SK-N-SH (cell line): Measurements from ENCODE around the gene KLF16. TPM values are rescaled to one million over a fixed set of nuclear protein-coding genes. Genes with fewer than 3 reads are reported as not detected.

Source experiments
- CTCF ChIA-PET: fragments of 300-600, 350-600 bp; formaldehyde crosslinking; extraction: SDS; loops from one replicate; lab custom pipeline; 2021; lab: Yijun Ruan, JAX
- POLR2A ChIA-PET: fragments of 350-600 bp; sonication (Branson Sonifier 250); formaldehyde crosslinking; extraction: SDS; loops from one replicate; lab custom pipeline; 2020; ENCODE audit warnings: antibody characterized with exemption, inconsistent platforms; lab: Yijun Ruan, JAX
- DNase-seq: peaks from one replicate; pipeline ENCODE4 v3.0.0; 2012
- H2AFZ ChIP-seq: fragments of 200-600 bp; sonication (generic); 2 replicates; pipeline ENCODE4 v1.8.1; 2016; ENCODE audit warnings: antibody characterized with exemption, mild to moderate bottlenecking, low read depth
- H3F3A ChIP-seq: fragments of 200-600 bp; sonication (generic); replicated peaks from 2 replicates; pipeline ENCODE3; 2016; ENCODE audit warnings: antibody characterized with exemption, mild to moderate bottlenecking; ENCODE audit not compliant: insufficient read depth
- H3K27ac ChIP-seq, 2 experiments: fragments of 200-500 bp in 1 of 2; fragments of 200-600 bp in 1 of 2; sonication (Bioruptor generic) in 1 of 2; sonication (generic), shearing (Covaris generic) in 1 of 2; 2 replicates each; pipeline versions ENCODE4 v1.5.1 to v1.6.1; 2014 to 2016; ENCODE audit warnings: low read depth in 2 of 2, inconsistent platforms in 1 of 2, low read length in 1 of 2, mild to moderate bottlenecking in 1 of 2, mixed read lengths in 1 of 2
- H3K27me3 ChIP-seq: fragments of 200-600 bp; sonication (generic), shearing (Covaris generic); 2 replicates; pipeline ENCODE4 v1.6.1; 2016; ENCODE audit warnings: mixed run types; ENCODE audit not compliant: insufficient read depth
- H3K36me3 ChIP-seq, 2 experiments: fragments of 200-500 bp in 1 of 2; fragments of 200-600 bp in 1 of 2; sonication (Bioruptor generic) in 1 of 2; sonication (generic) in 1 of 2; replicated peaks in 1 of 2; 2 replicates each; pipeline versions ENCODE3 to v1.5.1; 2014 to 2016; ENCODE audit warnings: low read length in 1 of 2, mild to moderate bottlenecking in 1 of 2; ENCODE audit not compliant: insufficient read depth in 2 of 2, control insufficient read depth in 1 of 2
- H3K4me1 ChIP-seq, 2 experiments: fragments of 200-500 bp in 1 of 2; fragments of 200-600 bp in 1 of 2; sonication (Bioruptor generic) in 1 of 2; sonication (generic), shearing (Covaris generic) in 1 of 2; 2 replicates each; pipeline versions ENCODE4 v1.5.1 to v1.6.1; 2014 to 2016; ENCODE audit warnings: low read depth in 1 of 2, low read length in 1 of 2, mixed run types in 1 of 2; ENCODE audit not compliant: insufficient read depth in 2 of 2, control insufficient read depth in 1 of 2
- H3K4me2 ChIP-seq: fragments of 200-600 bp; sonication (generic), shearing (Covaris generic); 2 replicates; pipeline ENCODE4 v1.6.1; 2017; ENCODE audit warnings: mixed run types
- H3K4me3 ChIP-seq, 2 experiments: fragments of 200-500 bp in 1 of 2; fragments of 200-600 bp in 1 of 2; sonication (Bioruptor generic) in 1 of 2; sonication (generic), shearing (Covaris generic) in 1 of 2; 2 replicates each; pipeline versions ENCODE4 v1.5.1 to v1.8.1; 2014 to 2016; ENCODE audit warnings: low read depth in 2 of 2, inconsistent platforms in 1 of 2, low read length in 1 of 2, mild to moderate bottlenecking in 1 of 2, mixed read lengths in 1 of 2, moderate library complexity in 1 of 2
- H3K79me2 ChIP-seq: fragments of 200-600 bp; sonication (generic); 2 replicates; pipeline ENCODE4 v1.8.1; 2017; ENCODE audit warnings: mild to moderate bottlenecking; ENCODE audit not compliant: insufficient read depth
- H3K9ac ChIP-seq: fragments of 200-600 bp; sonication (generic); 2 replicates; pipeline ENCODE4 v1.6.1; 2017; ENCODE audit warnings: mixed run types
- H3K9me2 ChIP-seq: fragments of 200-600 bp; sonication (generic); 2 replicates; pipeline ENCODE4 v1.6.1; 2017; ENCODE audit warnings: mixed run types
- H3K9me3 ChIP-seq: fragments of 200-600 bp; sonication (generic); 2 replicates; pipeline ENCODE4 v1.6.1; 2017; ENCODE audit warnings: mixed run types, mild to moderate bottlenecking, moderate library complexity
- H4K20me1 ChIP-seq: fragments of 200-600 bp; sonication (generic); 2 replicates; pipeline ENCODE4 v1.6.1; 2017; ENCODE audit warnings: mild to moderate bottlenecking, mixed run types; ENCODE audit not compliant: insufficient read depth
- CHD2 ChIP-seq: fragments of 150-350 bp; IDR thresholded peaks from 2 replicates; pipeline ENCODE4 v1.6.1; 2018; ENCODE audit warnings: low read length; ENCODE audit not compliant: partially characterized antibody
- EP300 ChIP-seq, 2 experiments: IDR thresholded peaks; 2 replicates each; pipeline versions ENCODE4 v1.4.0 to v1.6.1; 2012; ENCODE audit warnings: borderline replicate concordance in 1 of 2, low read depth in 1 of 2, low read length in 1 of 2
- FOXJ3 ChIP-seq: sonication (generic); formaldehyde crosslinking; IDR thresholded peaks from 2 replicates; pipeline ENCODE4 v1.5.1; 2020; ENCODE audit warnings: mild to moderate bottlenecking, missing genetic modification reagents
- GABPA ChIP-seq: IDR thresholded peaks from 2 replicates; pipeline ENCODE4 v1.4.0; 2012; ENCODE audit warnings: low read depth, mild to moderate bottlenecking
- GATA2 ChIP-seq: sonication (generic); formaldehyde crosslinking; IDR thresholded peaks from 2 replicates; pipeline ENCODE4 v1.5.0; 2020; ENCODE audit warnings: mild to moderate bottlenecking, missing genetic modification reagents
- JUND ChIP-seq: IDR thresholded peaks from 2 replicates; pipeline ENCODE4 v1.4.0; 2012
- MXI1 ChIP-seq: IDR thresholded peaks from 2 replicates; pipeline ENCODE4 v1.6.1; 2012; ENCODE audit warnings: mild to moderate bottlenecking, low read depth, low read length, improper control_type of control experiment
- NRF1 ChIP-seq: IDR thresholded peaks from 2 replicates; pipeline ENCODE4 v1.6.1; 2012; ENCODE audit warnings: low read depth, mild to moderate bottlenecking, low read length
- POLR2AphosphoS5 ChIP-seq: IDR thresholded peaks from 2 replicates; pipeline ENCODE4 v1.6.1; 2012; ENCODE audit warnings: low read depth, low read length
- RAD21 ChIP-seq: IDR thresholded peaks from 2 replicates; pipeline ENCODE4 v1.6.1; 2012; ENCODE audit warnings: mild to moderate bottlenecking, low read length
- RCOR1 ChIP-seq: fragments of 150-350 bp; IDR thresholded peaks from 2 replicates; pipeline ENCODE4 v1.6.1; 2017; ENCODE audit warnings: antibody characterized with exemption, low read length
- RXRA ChIP-seq: IDR thresholded peaks from 2 replicates; pipeline ENCODE4 v1.4.0; 2012; ENCODE audit warnings: low read depth, mild to moderate bottlenecking, borderline replicate concordance
- TAF1 ChIP-seq: IDR thresholded peaks from 2 replicates; pipeline ENCODE4 v1.6.1; 2012; ENCODE audit warnings: low read depth, mild to moderate bottlenecking, low read length, moderate library complexity, borderline replicate concordance
- TCF12 ChIP-seq: IDR thresholded peaks from 2 replicates; pipeline ENCODE4 v1.4.0; 2012
- WGBS: methylation state at CpG from one replicate; pipeline ENCODE4 v1.1.6; 2017; ENCODE audit warnings: low lambda C conversion rate; 5-methylcytosine and 5-hydroxymethylcytosine counted together
- polyA plus RNA-seq, 3 experiments: library from polyadenylated mRNA; depleted of rRNA; stranded (reverse); fragments of >200 nt; gene quantifications; 2 replicates each; pipeline ENCODE4 v1.2.3, GENCODE V29; 2012
- TF ChIP-seq, protein P1 (sequence below): IDR thresholded peaks from 2 replicates; pipeline ENCODE4 v1.4.0; 2012; ENCODE audit warnings: low read depth, borderline replicate concordance
- TF ChIP-seq, protein P2 (sequence below): fragments of 200-600 bp; sonication (generic); IDR thresholded peaks from 2 replicates; pipeline ENCODE4 v1.6.1; 2017; ENCODE audit warnings: antibody characterized with exemption, mild to moderate bottlenecking, moderate library complexity
- TF ChIP-seq, protein P3 (sequence below): IDR thresholded peaks from 2 replicates; pipeline ENCODE4 v1.6.1; 2012; ENCODE audit warnings: mild to moderate bottlenecking, low read depth, low read length, moderate library complexity
- TF ChIP-seq, protein P4 (sequence below): IDR thresholded peaks from 2 replicates; pipeline ENCODE4 v1.4.0; 2012; ENCODE audit warnings: low read depth, borderline replicate concordance
- TF ChIP-seq, protein P5 (sequence below): fragments of 150-350 bp; IDR thresholded peaks from 2 replicates; pipeline ENCODE4 v1.6.1; 2016; ENCODE audit warnings: mild to moderate bottlenecking, low read depth, low read length

Gene KLF16
- polyA plus RNA-seq, 1 of the 3 experiments (the other 2 are of a cell fraction): 16.1 TPM

DNA sequence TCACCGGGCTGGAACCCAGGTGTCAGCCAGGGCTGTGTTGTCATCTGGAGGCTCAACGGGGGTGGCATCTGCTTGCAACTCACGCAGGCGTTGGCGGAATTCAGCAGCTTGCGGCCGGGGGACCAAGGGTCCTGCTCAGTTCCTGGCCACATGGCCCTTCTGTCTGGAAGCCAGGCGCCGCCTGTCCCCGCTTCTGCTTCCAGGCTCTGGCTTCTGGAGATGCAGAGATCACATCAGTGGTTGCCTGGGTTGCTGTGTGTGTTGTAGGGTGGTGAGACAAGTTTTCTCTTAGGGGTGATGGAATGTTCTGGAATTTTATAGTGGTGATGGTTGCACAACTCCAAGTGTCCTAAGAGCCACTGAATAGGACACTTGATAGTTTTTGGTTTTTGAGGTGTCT is 46.8 kb upstream of the KLF16 start:
- peaks cover 5% of the 10 kb centered on the region for H3F3A ChIP-seq
- peak; percentile 90 for DNase-seq
- TF ChIP-seq TAF1 (no peak), RXRA (no peak), RAD21 (no peak), NRF1 (no peak), RCOR1 (peak; percentile 80), TCF12 (peak; percentile 32; the same call in 1 of the 2 replicates), CHD2 (peak; percentile 38), FOXJ3 (CRISPR knock-in tag) (0 out of 2 replicates have a peak, but pooled peaks have one; percentile 40), GATA2 (CRISPR knock-in tag) (peak; percentile 80), GABPA (no peak), MXI1 (peak; percentile 77; the same call in 1 of the 2 replicates), EP300 (IDR thresholded peaks at IDR 0.05; ENCODE audit: borderline replicate concordance in 1 of 2, low read depth in 1 of 2, low read length in 1 of 2) (peak in 1 of 2 experiments; percentile 71; a peak in 1 of 4 replicates), JUND (no peak), POLR2AphosphoS5 (peak; percentile 24; the same call in 1 of the 2 replicates)
- TF ChIP-seq, protein P1, sequence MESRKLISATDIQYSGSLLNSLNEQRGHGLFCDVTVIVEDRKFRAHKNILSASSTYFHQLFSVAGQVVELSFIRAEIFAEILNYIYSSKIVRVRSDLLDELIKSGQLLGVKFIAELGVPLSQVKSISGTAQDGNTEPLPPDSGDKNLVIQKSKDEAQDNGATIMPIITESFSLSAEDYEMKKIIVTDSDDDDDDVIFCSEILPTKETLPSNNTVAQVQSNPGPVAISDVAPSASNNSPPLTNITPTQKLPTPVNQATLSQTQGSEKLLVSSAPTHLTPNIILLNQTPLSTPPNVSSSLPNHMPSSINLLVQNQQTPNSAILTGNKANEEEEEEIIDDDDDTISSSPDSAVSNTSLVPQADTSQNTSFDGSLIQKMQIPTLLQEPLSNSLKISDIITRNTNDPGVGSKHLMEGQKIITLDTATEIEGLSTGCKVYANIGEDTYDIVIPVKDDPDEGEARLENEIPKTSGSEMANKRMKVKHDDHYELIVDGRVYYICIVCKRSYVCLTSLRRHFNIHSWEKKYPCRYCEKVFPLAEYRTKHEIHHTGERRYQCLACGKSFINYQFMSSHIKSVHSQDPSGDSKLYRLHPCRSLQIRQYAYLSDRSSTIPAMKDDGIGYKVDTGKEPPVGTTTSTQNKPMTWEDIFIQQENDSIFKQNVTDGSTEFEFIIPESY: no peak
- TF ChIP-seq, protein P2, sequence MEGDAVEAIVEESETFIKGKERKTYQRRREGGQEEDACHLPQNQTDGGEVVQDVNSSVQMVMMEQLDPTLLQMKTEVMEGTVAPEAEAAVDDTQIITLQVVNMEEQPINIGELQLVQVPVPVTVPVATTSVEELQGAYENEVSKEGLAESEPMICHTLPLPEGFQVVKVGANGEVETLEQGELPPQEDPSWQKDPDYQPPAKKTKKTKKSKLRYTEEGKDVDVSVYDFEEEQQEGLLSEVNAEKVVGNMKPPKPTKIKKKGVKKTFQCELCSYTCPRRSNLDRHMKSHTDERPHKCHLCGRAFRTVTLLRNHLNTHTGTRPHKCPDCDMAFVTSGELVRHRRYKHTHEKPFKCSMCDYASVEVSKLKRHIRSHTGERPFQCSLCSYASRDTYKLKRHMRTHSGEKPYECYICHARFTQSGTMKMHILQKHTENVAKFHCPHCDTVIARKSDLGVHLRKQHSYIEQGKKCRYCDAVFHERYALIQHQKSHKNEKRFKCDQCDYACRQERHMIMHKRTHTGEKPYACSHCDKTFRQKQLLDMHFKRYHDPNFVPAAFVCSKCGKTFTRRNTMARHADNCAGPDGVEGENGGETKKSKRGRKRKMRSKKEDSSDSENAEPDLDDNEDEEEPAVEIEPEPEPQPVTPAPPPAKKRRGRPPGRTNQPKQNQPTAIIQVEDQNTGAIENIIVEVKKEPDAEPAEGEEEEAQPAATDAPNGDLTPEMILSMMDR: no peak
- TF ChIP-seq, protein P3, sequence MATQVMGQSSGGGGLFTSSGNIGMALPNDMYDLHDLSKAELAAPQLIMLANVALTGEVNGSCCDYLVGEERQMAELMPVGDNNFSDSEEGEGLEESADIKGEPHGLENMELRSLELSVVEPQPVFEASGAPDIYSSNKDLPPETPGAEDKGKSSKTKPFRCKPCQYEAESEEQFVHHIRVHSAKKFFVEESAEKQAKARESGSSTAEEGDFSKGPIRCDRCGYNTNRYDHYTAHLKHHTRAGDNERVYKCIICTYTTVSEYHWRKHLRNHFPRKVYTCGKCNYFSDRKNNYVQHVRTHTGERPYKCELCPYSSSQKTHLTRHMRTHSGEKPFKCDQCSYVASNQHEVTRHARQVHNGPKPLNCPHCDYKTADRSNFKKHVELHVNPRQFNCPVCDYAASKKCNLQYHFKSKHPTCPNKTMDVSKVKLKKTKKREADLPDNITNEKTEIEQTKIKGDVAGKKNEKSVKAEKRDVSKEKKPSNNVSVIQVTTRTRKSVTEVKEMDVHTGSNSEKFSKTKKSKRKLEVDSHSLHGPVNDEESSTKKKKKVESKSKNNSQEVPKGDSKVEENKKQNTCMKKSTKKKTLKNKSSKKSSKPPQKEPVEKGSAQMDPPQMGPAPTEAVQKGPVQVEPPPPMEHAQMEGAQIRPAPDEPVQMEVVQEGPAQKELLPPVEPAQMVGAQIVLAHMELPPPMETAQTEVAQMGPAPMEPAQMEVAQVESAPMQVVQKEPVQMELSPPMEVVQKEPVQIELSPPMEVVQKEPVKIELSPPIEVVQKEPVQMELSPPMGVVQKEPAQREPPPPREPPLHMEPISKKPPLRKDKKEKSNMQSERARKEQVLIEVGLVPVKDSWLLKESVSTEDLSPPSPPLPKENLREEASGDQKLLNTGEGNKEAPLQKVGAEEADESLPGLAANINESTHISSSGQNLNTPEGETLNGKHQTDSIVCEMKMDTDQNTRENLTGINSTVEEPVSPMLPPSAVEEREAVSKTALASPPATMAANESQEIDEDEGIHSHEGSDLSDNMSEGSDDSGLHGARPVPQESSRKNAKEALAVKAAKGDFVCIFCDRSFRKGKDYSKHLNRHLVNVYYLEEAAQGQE: no peak
- TF ChIP-seq, protein P4, sequence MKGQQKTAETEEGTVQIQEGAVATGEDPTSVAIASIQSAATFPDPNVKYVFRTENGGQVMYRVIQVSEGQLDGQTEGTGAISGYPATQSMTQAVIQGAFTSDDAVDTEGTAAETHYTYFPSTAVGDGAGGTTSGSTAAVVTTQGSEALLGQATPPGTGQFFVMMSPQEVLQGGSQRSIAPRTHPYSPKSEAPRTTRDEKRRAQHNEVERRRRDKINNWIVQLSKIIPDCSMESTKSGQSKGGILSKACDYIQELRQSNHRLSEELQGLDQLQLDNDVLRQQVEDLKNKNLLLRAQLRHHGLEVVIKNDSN: no peak
- TF ChIP-seq, protein P5, sequence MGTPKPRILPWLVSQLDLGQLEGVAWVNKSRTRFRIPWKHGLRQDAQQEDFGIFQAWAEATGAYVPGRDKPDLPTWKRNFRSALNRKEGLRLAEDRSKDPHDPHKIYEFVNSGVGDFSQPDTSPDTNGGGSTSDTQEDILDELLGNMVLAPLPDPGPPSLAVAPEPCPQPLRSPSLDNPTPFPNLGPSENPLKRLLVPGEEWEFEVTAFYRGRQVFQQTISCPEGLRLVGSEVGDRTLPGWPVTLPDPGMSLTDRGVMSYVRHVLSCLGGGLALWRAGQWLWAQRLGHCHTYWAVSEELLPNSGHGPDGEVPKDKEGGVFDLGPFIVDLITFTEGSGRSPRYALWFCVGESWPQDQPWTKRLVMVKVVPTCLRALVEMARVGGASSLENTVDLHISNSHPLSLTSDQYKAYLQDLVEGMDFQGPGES: no peak
- H2AFZ ChIP-seq: no peak overlapping the region
- H3K9me2 ChIP-seq: no peaks in the 10 kb centered on the region
- no peaks in the 10 kb centered on the region for H3K27me3 ChIP-seq
- H4K20me1 ChIP-seq: peaks cover 51% of the 10 kb centered on the region
- H3K4me3 ChIP-seq: no peak overlapping the region
- peaks cover 92% of the 10 kb centered on the region for H3K79me2 ChIP-seq
- peaks cover 0 to 16% of the 10 kb centered on the region in 2 experiments; a peak in 1 of 4 replicates for H3K4me1 ChIP-seq
- H3K4me2 ChIP-seq: no peak overlapping the region
- ChIA-PET POLR2A (interaction anchor here (1.0 kb wide), 1 partner anchor 18 kb away, joined by 3 read pairs; no protein-coding TSS in a partner anchor), CTCF (interaction anchor here (0.8 to 4.2 kb wide), 4 partner anchors 13 to 32 kb away, joined by 3 to 30 read pairs (median 4); partner anchors contain the start of gene ABHD17A)
- H3K36me3 ChIP-seq: peaks cover 0 to 22% of the 10 kb centered on the region in 2 experiments
- H3K9me3 ChIP-seq: no peaks in the 10 kb centered on the region
- 100% methylated on average over 3 of the region's 10 CpGs for WGBS
- H3K9ac ChIP-seq: no peak overlapping the region
- peak overlapping the region in 1 of 2 experiments; percentile 86; a peak in 2 of 4 replicates for H3K27ac ChIP-seq
